T follicular helper cell (primary cell): ENCODE measurements around the gene SEC16A.

Experiments used
- DNase-seq: peaks from one replicate; pipeline ENCODE4 v3.0.0-alpha.2; 2020; ENCODE audit warnings: low read depth
- total RNA-seq, 2 experiments: gene quantifications; one replicate each; lab custom pipeline; 2026; lab: John Stamatoyannopoulos, UW

SEC16A gene
- 198 to 235 reads per million in 2 experiments for total RNA-seq

GRCh38 chr9:136482793-136483588 is at the start of gene SEC16A:
Gene SEC16A (minus strand): TSS chr9:136483040. CDS start chr9:136477615, 5,425 bp downstream.
- DNase-seq: peak; percentile 100

- no peak for DNase-seq
Observed at GRCh38 chr9:136531904-136532798, 49.3 kb upstream of the SEC16A start.

- DNase-seq: no peak
Observed at GRCh38 chr9:136531186-136531903, 48.5 kb upstream of the SEC16A start.

GRCh38 chr9:136530461-136531089 is 47.7 kb upstream of the SEC16A start:
- DNase-seq: no peak

- no peak for DNase-seq
Observed at GRCh38 chr9:136529516-136530460, 46.9 kb upstream of the SEC16A start.

GRCh38 chr9:136528716-136529341 is 46.0 kb upstream of the SEC16A start:
- no peak for DNase-seq

GRCh38 chr9:136527721-136528710 is 45.2 kb upstream of the SEC16A start:
- no peak for DNase-seq

- DNase-seq: no peak
Observed at GRCh38 chr9:136527131-136527530, 44.3 kb upstream of the SEC16A start.

- no peak for DNase-seq
Observed at GRCh38 chr9:136526625-136527066, 43.8 kb upstream of the SEC16A start.

GRCh38 chr9:136525841-136526499 is 43.1 kb upstream of the SEC16A start:
- DNase-seq: no peak

GRCh38 chr9:136525207-136525606 is 42.4 kb upstream of the SEC16A start:
- no peak for DNase-seq

- DNase-seq: no peak
Observed at GRCh38 chr9:136522314-136523237, 39.7 kb upstream of the SEC16A start.

- no peak for DNase-seq
Observed at GRCh38 chr9:136521537-136521936, 38.7 kb upstream of the SEC16A start.

GRCh38 chr9:136520053-136520540 is 37.3 kb upstream of the SEC16A start:
- no peak for DNase-seq

GRCh38 chr9:136519263-136520052 is 36.6 kb upstream of the SEC16A start:
- no peak for DNase-seq

GRCh38 chr9:136518623-136519022 is 35.8 kb upstream of the SEC16A start:
- DNase-seq: no peak
